GM12878 (cell line): ENCODE measurements around the gene AGR3. TPM values are rescaled to one million over a fixed set of nuclear protein-coding genes. Genes with fewer than 3 reads are reported as not detected.

Experiments
- ATAC-seq: fragments of 200-7000 bp; cut with Tn5 transposase; 3 replicates; pipeline ENCODE4 v1.9.1; 2020; ENCODE audit warnings: mild to moderate bottlenecking, moderate library complexity
- BruUV-seq: library from RNA; stranded (reverse); fragments of 400-500 nt; replicated peaks from 2 replicates; lab custom pipeline; 2021; lab: Mats Ljungman, UMichigan
- CTCF ChIA-PET: fragments of 300-600 bp; sonication (Branson Sonifier 250); formaldehyde crosslinking; extraction: SDS; loops from one replicate; lab custom pipeline; 2021; ENCODE audit warnings: inconsistent platforms; lab: Yijun Ruan, JAX
- POLR2A ChIA-PET: fragments of 350-600 bp; formaldehyde crosslinking; extraction: SDS; loops from one replicate; lab custom pipeline; 2021; ENCODE audit warnings: inconsistent platforms; lab: Charles Lee
- RAD21 ChIA-PET: fragments of 300-600 bp; sonication (Branson Sonifier 250); formaldehyde crosslinking; loops from one replicate; lab custom pipeline; 2023; ENCODE audit warnings: antibody characterized with exemption; ENCODE audit not compliant: unreplicated experiment; lab: Charles Lee
- SMC1A ChIA-PET: fragments of 300-600 bp; sonication (Branson Sonifier 250); formaldehyde crosslinking; loops from one replicate; lab custom pipeline; 2023; ENCODE audit not compliant: unreplicated experiment, uncharacterized antibody; lab: Charles Lee
- DNase-seq: peaks from one replicate; pipeline ENCODE4 v3.0.0-alpha.2; 2011; ENCODE audit warnings: low read depth, low spot score
- FAIRE-seq: peaks from 3 replicates; lab custom pipeline; 2011; peaks lifted over from hg19 to GRCh38; lab: Jason Lieb, UNC
- H2AFZ ChIP-seq: 2 replicates; pipeline ENCODE4 v1.6.0; 2011; ENCODE audit warnings: low read depth, low read length, control low read depth; ENCODE audit not compliant: control insufficient read depth
- H3K27ac ChIP-seq: 2 replicates; pipeline ENCODE4 v1.5.1; 2011; ENCODE audit warnings: control low read depth; ENCODE audit not compliant: control insufficient read depth, insufficient read depth
- H3K27me3 ChIP-seq, 2 experiments: replicated peaks in 1 of 2; 2 replicates each; pipeline versions ENCODE4 v1.6.0 to v1.6.1; 2011; ENCODE audit warnings: low read length in 1 of 2; ENCODE audit not compliant: control insufficient read depth in 2 of 2, insufficient read depth in 2 of 2
- H3K36me3 ChIP-seq, 2 experiments: 2 replicates each; pipeline ENCODE4 v1.5.1; 2011; ENCODE audit warnings: low read length in 1 of 2; ENCODE audit not compliant: control insufficient read depth in 2 of 2, insufficient read depth in 2 of 2
- H3K4me1 ChIP-seq: 2 replicates; pipeline ENCODE4 v1.6.1; 2011; ENCODE audit warnings: mild to moderate bottlenecking, low read length, moderate library complexity, mixed read lengths; ENCODE audit not compliant: control insufficient read depth, insufficient read depth
- H3K4me2 ChIP-seq: 2 replicates; pipeline ENCODE4 v1.6.0; 2011; ENCODE audit warnings: control low read depth; ENCODE audit not compliant: control insufficient read depth, insufficient read depth
- H3K4me3 ChIP-seq: fragments of 200-600 bp; sonication (generic); 2 replicates; pipeline ENCODE4 v1.5.1; 2016
- H3K79me2 ChIP-seq: 2 replicates; pipeline ENCODE4 v1.6.0; 2011; ENCODE audit warnings: low read length; ENCODE audit not compliant: control insufficient read depth, insufficient read depth
- H3K9ac ChIP-seq: 2 replicates; pipeline ENCODE4 v1.8.0; 2011; ENCODE audit warnings: low read length, control low read depth, mixed read lengths; ENCODE audit not compliant: control insufficient read depth, insufficient read depth
- H3K9me3 ChIP-seq: replicated peaks from 3 replicates; pipeline ENCODE4 v1.5.1; 2011; ENCODE audit warnings: mild to moderate bottlenecking, low read length; ENCODE audit not compliant: control insufficient read depth, insufficient read depth
- H4K20me1 ChIP-seq: 2 replicates; pipeline ENCODE4 v1.6.0; 2011; ENCODE audit not compliant: control insufficient read depth, insufficient read depth
- EP300 ChIP-seq, 2 experiments: fragments of 150-350 bp in 1 of 2; IDR thresholded peaks; 2 replicates each; pipeline ENCODE4 v1.6.1; 2011 to 2012; ENCODE audit warnings: low read depth in 2 of 2, low read length in 2 of 2, borderline replicate concordance in 1 of 2, improper control_type of control experiment in 1 of 2, inconsistent platforms in 1 of 2; ENCODE audit not compliant: control insufficient read depth in 1 of 2
- HCFC1 ChIP-seq: fragments of 150-350 bp; IDR thresholded peaks from 2 replicates; pipeline ENCODE4 v1.6.1; 2014; ENCODE audit warnings: low read length
- NR2C1 ChIP-seq: fragments of 450-650 bp; IDR thresholded peaks from 2 replicates; pipeline ENCODE4 v1.6.1; 2017; ENCODE audit warnings: antibody characterized with exemption, mild to moderate bottlenecking, moderate library complexity
- NR2C2 ChIP-seq: IDR thresholded peaks from 2 replicates; pipeline ENCODE4 v1.6.1; 2011; ENCODE audit warnings: borderline replicate concordance, low read depth; ENCODE audit not compliant: control insufficient read depth, insufficient read length
- NR2F1 ChIP-seq: fragments of 450-650 bp; conservative IDR thresholded peaks from 2 replicates; pipeline ENCODE4 v1.6.1; 2017; ENCODE audit warnings: mild to moderate bottlenecking
- PAX8 ChIP-seq: fragments of 450-650 bp; IDR thresholded peaks from 2 replicates; pipeline ENCODE4 v1.6.1; 2017; ENCODE audit warnings: mild to moderate bottlenecking, moderate library complexity
- POLR2AphosphoS5 ChIP-seq: IDR thresholded peaks from 2 replicates; pipeline ENCODE4 v1.6.1; 2011; ENCODE audit warnings: mild to moderate bottlenecking, low read length, inconsistent platforms
- SMAD5 ChIP-seq: IDR thresholded peaks from 2 replicates; pipeline ENCODE4 v1.6.1; 2016; ENCODE audit warnings: antibody characterized with exemption, low read depth
- SREBF1 ChIP-seq: IDR thresholded peaks from 2 replicates; pipeline ENCODE4 v1.6.1; 2012; ENCODE audit warnings: mild to moderate bottlenecking, low read length
- ZBTB33 ChIP-seq: fragments of 450-650 bp; IDR thresholded peaks from 2 replicates; pipeline ENCODE4 v1.6.1; 2017; ENCODE audit warnings: mild to moderate bottlenecking
- WGBS: methylation state at CpG from one replicate; pipeline ENCODE4 v1.1.6; 2016; ENCODE audit warnings: low lambda C conversion rate; ENCODE audit not compliant: insufficient replicate concordance, insufficient coverage; ENCODE audit errors: missing lambda C conversion rate; 5-methylcytosine and 5-hydroxymethylcytosine counted together
- in situ Hi-C: fragments of 300-500 bp; cut with MboI; formaldehyde crosslinking; loops from 9 replicates; pipeline ENCODE4 v1.14.3; 2018; ENCODE audit warnings: mixed read lengths
- intact Hi-C: fragments of 100-400 bp; cut with micrococcal nuclease; formaldehyde crosslinking; loops from one replicate; pipeline ENCODE4 v1.14.2; 2022; ENCODE audit not compliant: unreplicated experiment
- polyA plus RNA-seq, 11 experiments: library from polyadenylated mRNA; depleted of rRNA in 4 of 11; unstranded in 6 of 11; stranded (reverse) in 5 of 11; fragments of >200 nt; fragmentation: Nextera tagmentation in 4 of 11; fragmentation: Illumina TruSeq in 1 of 11; extraction: Ambion mirVana in 4 of 11; extraction: Trizol in 1 of 11; gene quantifications; 1 replicate in 1 of 11; 2 replicates in 10 of 11; pipeline versions ENCODE4 v1.2.1 to v1.2.3, GENCODE V29; 2011 to 2016; ENCODE audit warnings: inconsistent platforms in 2 of 11, missing spikeins in 2 of 11, low read depth in 1 of 11
- total RNA-seq, 4 experiments: library from RNA; depleted of rRNA in 3 of 4; stranded (reverse); fragments of >200 nt in 3 of 4; fragmentation: Illumina TruSeq in 1 of 4; extraction: Trizol in 1 of 4; gene quantifications; 2 replicates each; pipeline versions ENCODE4 v1.2.1 to v1.2.3, GENCODE V29; 2013 to 2021
- TF ChIP-seq, protein P1 (sequence below): fragments of 150-350 bp; IDR thresholded peaks from 2 replicates; pipeline ENCODE4 v1.6.1; 2014; ENCODE audit warnings: mild to moderate bottlenecking, low read depth, low read length
- TF ChIP-seq, protein P2 (sequence below): fragments of 450-650 bp; formaldehyde crosslinking; IDR thresholded peaks from 2 replicates; pipeline ENCODE4 v1.4.0; 2020; ENCODE audit warnings: mild to moderate bottlenecking, moderate library complexity

AGR3 gene
- total and polyA plus RNA-seq, 10 of the 15 experiments (the other 5 are each of a cell fraction or from before 2014, with no cell fraction given): not detected

DNA sequence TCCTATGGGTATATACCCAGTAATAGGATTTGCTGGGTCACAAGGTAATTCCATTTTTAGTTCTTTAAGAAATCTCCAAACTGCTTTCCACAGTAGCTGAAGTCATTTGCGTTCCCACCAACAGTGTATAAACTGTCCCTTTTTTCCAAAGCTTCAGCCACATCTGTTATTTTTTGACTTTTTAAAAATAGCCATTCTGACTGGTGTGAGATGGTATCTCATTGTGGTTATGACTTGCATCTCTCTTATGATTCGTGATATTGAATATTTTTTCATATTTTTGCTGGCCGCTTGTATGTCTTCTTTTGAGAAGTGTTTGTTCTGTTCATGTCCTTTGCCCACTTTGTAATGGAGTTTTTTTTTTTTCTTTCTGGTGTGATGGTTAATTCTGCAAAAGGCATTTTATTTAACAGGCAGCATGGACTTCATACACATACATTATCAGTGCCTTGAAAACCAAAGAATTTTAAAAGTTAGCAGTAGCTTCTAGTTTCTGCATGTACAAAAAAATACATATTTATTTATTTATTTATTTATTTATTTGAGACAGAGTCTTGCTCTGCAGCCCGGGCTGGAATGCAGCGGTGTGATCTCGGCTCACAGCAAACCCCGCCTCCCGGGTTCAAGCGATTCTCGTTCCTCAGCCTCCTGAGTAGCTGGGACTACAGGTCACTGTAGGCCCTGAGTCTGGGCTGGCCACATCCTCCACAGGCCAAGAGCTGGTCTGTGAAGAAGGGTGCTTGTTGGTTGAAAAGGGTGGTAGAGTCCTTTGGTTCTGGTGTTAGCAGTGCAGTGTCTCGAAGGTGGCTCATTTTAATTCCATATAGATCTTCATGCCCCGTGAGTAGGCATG, 32.3 kb downstream of the AGR3 start:
- no peak overlapping the region for H2AFZ ChIP-seq
- H3K4me2 ChIP-seq: no peak overlapping the region
- ChIA-PET POLR2A (interaction anchor here (0.7 kb wide), 1 partner anchor 255 kb away, joined by 3 read pairs; no protein-coding TSS in a partner anchor), SMC1A (no interaction called here), RAD21 (no interaction called here), CTCF (interaction anchor here (0.6 to 0.7 kb wide), 2 partner anchors 9 to 229 kb away, joined by 3 to 5 read pairs; no protein-coding TSS in a partner anchor)
- BruUV-seq: no TSS peak
- H3K4me1 ChIP-seq: no peaks in the 10 kb centered on the region
- intact Hi-C loops: no loop called here
- no peaks in the 10 kb centered on the region for H3K27me3 ChIP-seq
- H4K20me1 ChIP-seq: no peaks in the 10 kb centered on the region
- TF ChIP-seq, protein P1, sequence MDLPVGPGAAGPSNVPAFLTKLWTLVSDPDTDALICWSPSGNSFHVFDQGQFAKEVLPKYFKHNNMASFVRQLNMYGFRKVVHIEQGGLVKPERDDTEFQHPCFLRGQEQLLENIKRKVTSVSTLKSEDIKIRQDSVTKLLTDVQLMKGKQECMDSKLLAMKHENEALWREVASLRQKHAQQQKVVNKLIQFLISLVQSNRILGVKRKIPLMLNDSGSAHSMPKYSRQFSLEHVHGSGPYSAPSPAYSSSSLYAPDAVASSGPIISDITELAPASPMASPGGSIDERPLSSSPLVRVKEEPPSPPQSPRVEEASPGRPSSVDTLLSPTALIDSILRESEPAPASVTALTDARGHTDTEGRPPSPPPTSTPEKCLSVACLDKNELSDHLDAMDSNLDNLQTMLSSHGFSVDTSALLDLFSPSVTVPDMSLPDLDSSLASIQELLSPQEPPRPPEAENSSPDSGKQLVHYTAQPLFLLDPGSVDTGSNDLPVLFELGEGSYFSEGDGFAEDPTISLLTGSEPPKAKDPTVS: no peak
- TF ChIP-seq, protein P2, sequence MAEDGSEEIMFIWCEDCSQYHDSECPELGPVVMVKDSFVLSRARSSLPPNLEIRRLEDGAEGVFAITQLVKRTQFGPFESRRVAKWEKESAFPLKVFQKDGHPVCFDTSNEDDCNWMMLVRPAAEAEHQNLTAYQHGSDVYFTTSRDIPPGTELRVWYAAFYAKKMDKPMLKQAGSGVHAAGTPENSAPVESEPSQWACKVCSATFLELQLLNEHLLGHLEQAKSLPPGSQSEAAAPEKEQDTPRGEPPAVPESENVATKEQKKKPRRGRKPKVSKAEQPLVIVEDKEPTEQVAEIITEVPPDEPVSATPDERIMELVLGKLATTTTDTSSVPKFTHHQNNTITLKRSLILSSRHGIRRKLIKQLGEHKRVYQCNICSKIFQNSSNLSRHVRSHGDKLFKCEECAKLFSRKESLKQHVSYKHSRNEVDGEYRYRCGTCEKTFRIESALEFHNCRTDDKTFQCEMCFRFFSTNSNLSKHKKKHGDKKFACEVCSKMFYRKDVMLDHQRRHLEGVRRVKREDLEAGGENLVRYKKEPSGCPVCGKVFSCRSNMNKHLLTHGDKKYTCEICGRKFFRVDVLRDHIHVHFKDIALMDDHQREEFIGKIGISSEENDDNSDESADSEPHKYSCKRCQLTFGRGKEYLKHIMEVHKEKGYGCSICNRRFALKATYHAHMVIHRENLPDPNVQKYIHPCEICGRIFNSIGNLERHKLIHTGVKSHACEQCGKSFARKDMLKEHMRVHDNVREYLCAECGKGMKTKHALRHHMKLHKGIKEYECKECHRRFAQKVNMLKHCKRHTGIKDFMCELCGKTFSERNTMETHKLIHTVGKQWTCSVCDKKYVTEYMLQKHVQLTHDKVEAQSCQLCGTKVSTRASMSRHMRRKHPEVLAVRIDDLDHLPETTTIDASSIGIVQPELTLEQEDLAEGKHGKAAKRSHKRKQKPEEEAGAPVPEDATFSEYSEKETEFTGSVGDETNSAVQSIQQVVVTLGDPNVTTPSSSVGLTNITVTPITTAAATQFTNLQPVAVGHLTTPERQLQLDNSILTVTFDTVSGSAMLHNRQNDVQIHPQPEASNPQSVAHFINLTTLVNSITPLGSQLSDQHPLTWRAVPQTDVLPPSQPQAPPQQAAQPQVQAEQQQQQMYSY (CRISPR knock-in tag): no peak
- no peak for TF ChIP-seq PAX8
- TF ChIP-seq ZBTB33: no peak
- no peak for TF ChIP-seq HCFC1
- TF ChIP-seq SREBF1: no peak
- TF ChIP-seq SMAD5: no peak
- TF ChIP-seq NR2C2: no peak
- no peak for TF ChIP-seq POLR2AphosphoS5
- no peak for TF ChIP-seq NR2F1
- TF ChIP-seq NR2C1: no peak
- TF ChIP-seq EP300 (IDR thresholded peaks at IDR 0.05; ENCODE audit: borderline replicate concordance in 1 of 2, control insufficient read depth in 1 of 2, low read depth in 2 of 2, low read length in 2 of 2): no peak
- 60% methylated on average over 12 of the region's 12 CpGs for WGBS
- H3K36me3 ChIP-seq: no peaks in the 10 kb centered on the region
- H3K9ac ChIP-seq: no peak overlapping the region
- no peak for FAIRE-seq
- no peak overlapping the region for H3K4me3 ChIP-seq
- H3K79me2 ChIP-seq: no peaks in the 10 kb centered on the region
- in situ Hi-C loops: no loop called here
- no peak for ATAC-seq
- DNase-seq: no peak
- H3K27ac ChIP-seq: no peak overlapping the region
- no peaks in the 10 kb centered on the region for H3K9me3 ChIP-seq
